SH-SY5Y (cell line): ENCODE data around the gene PRKCZ.

Experiments used
- GATA2 ChIP-seq: IDR thresholded peaks from 2 replicates; pipeline ENCODE4 v1.6.1; 2011; ENCODE audit warnings: mild to moderate bottlenecking, low read depth, low read length
- GATA3 ChIP-seq: IDR thresholded peaks from 2 replicates; pipeline ENCODE4 v1.6.1; 2011; ENCODE audit warnings: low read depth, mild to moderate bottlenecking, low read length, moderate library complexity

DNA sequence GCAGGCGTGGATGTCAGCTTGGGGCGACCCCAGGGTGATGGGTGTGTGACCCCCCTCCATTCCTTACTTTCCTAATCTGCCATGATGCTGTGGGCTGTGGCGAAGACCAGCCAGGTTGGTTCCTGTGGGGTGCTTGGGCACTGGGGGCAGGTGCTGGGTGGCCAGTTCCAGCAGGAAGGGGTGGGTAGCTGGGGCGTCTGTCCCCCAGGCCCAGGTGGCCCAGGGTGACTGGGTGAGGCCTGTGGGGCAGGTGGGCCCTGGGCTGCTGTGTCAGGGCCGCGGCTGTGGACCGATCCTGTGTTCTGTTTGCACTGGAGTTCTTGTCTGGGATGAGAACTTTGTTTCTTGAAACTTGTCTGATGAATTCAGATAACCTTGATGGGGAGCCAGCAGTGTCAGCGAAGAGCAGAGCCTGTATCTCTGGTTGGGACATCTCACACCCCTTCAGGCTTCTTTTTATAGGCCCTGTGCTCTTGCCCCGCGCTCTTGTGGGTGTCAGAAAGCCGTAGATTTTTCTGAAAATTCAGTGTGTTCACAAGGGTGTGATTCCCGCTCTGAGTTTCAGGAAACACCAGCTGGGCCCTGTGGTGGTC, 3.7 kb downstream of the PRKCZ start:
- TF ChIP-seq GATA3 (no peak), GATA2 (no peak)
